IMR-90 (cell line): ENCODE results near the gene NACC1. TPM values are rescaled to one million over a fixed set of nuclear protein-coding genes. Genes with fewer than 3 reads are reported as not detected.

ENCODE experiments used
- ATAC-seq: fragments of 200-7000 bp; cut with Tn5 transposase; 2 replicates; pipeline ENCODE4 v1.9.1; 2020; ENCODE audit warnings: low read depth, mild to moderate bottlenecking, moderate library complexity
- BruUV-seq: library from RNA; stranded (reverse); fragments of 400-500 nt; replicated peaks from 2 replicates; lab custom pipeline; 2021; lab: Mats Ljungman, UMichigan
- CTCF ChIA-PET: fragments of 300-600 bp; formaldehyde crosslinking; extraction: SDS; loops from one replicate; lab custom pipeline; 2021; ENCODE audit warnings: antibody characterized with exemption; lab: Yijun Ruan, JAX
- POLR2A ChIA-PET: fragments of 300-600 bp; sonication (Branson Sonifier 250); formaldehyde crosslinking; loops from one replicate; lab custom pipeline; 2022; ENCODE audit warnings: antibody characterized with exemption; ENCODE audit not compliant: unreplicated experiment; lab: Charles Lee
- DNase-seq: peaks from one replicate; pipeline ENCODE4 v3.0.0; 2013
- H2AFZ ChIP-seq: replicated peaks from 2 replicates; pipeline ENCODE3; 2013; ENCODE audit warnings: low read length, mild to moderate bottlenecking; ENCODE audit not compliant: poor library complexity
- H2AK5ac ChIP-seq: 2 replicates; pipeline ENCODE4 v1.6.1; 2013; ENCODE audit warnings: low read depth, low read length, inconsistent platforms
- H2AK9ac ChIP-seq: replicated peaks from 2 replicates; pipeline ENCODE3; 2013; ENCODE audit warnings: mild to moderate bottlenecking, low read depth, low read length, moderate library complexity; ENCODE audit not compliant: poor library complexity
- H2BK120ac ChIP-seq: 2 replicates; pipeline ENCODE4 v1.6.1; 2013; ENCODE audit warnings: low read depth, low read length, inconsistent platforms
- H2BK15ac ChIP-seq: 3 replicates; pipeline ENCODE4 v1.6.1; 2013; ENCODE audit warnings: low read depth, low read length, inconsistent platforms
- H2BK20ac ChIP-seq: 2 replicates; pipeline ENCODE4 v1.6.1; 2013; ENCODE audit warnings: low read depth, mild to moderate bottlenecking, inconsistent platforms, low read length, moderate library complexity
- H2BK5ac ChIP-seq: 2 replicates; pipeline ENCODE4 v1.6.1; 2013; ENCODE audit warnings: mild to moderate bottlenecking, low read depth, low read length, inconsistent platforms; ENCODE audit not compliant: poor library complexity, severe bottlenecking
- H3K14ac ChIP-seq: replicated peaks from 2 replicates; pipeline ENCODE4 v1.6.1; 2013; ENCODE audit warnings: low read depth, low read length, inconsistent platforms
- H3K18ac ChIP-seq: 2 replicates; pipeline ENCODE4 v1.6.1; 2013; ENCODE audit warnings: low read depth, low read length, control low read depth
- H3K23ac ChIP-seq: 2 replicates; pipeline ENCODE4 v1.6.1; 2013; ENCODE audit warnings: low read depth, low read length, inconsistent platforms
- H3K27ac ChIP-seq: 2 replicates; pipeline ENCODE4 v1.5.1; 2013; ENCODE audit warnings: mild to moderate bottlenecking, control low read depth, low read length; ENCODE audit not compliant: insufficient read depth
- H3K27me3 ChIP-seq: 2 replicates; pipeline ENCODE4 v1.6.1; 2013; ENCODE audit warnings: low read length; ENCODE audit not compliant: control insufficient read depth, insufficient read depth
- H3K36me3 ChIP-seq: 2 replicates; pipeline ENCODE4 v1.6.1; 2013; ENCODE audit warnings: low read length, mixed read lengths; ENCODE audit not compliant: control insufficient read depth, insufficient read depth
- H3K4ac ChIP-seq: 2 replicates; pipeline ENCODE4 v1.6.1; 2013; ENCODE audit warnings: low read depth, low read length, inconsistent platforms
- H3K4me1 ChIP-seq: 2 replicates; pipeline ENCODE4 v1.6.1; 2013; ENCODE audit warnings: low read length, mixed read lengths; ENCODE audit not compliant: control insufficient read depth, insufficient read depth
- H3K4me2 ChIP-seq: 2 replicates; pipeline ENCODE4 v1.6.1; 2013; ENCODE audit warnings: low read depth, mild to moderate bottlenecking, control low read depth, low read length, moderate library complexity
- H3K4me3 ChIP-seq: 2 replicates; pipeline ENCODE4 v1.5.1; 2013; ENCODE audit warnings: low read depth, mild to moderate bottlenecking, control low read depth, low read length, moderate library complexity; ENCODE audit not compliant: insufficient read depth
- H3K56ac ChIP-seq: 2 replicates; pipeline ENCODE4 v1.6.1; 2013; ENCODE audit warnings: low read length, inconsistent platforms; ENCODE audit not compliant: insufficient read depth; ENCODE audit errors: extremely low read depth
- H3K79me1 ChIP-seq, 2 experiments: 2 replicates each; pipeline ENCODE4 v1.6.1; 2013; ENCODE audit warnings: low read length in 2 of 2, inconsistent platforms in 1 of 2, low read depth in 1 of 2
- H3K9ac ChIP-seq: 2 replicates; pipeline ENCODE4 v1.6.1; 2013; ENCODE audit warnings: low read depth, low read length, control low read depth
- H3K9me1 ChIP-seq: 2 replicates; pipeline ENCODE4 v1.6.1; 2013; ENCODE audit warnings: low read length, inconsistent platforms; ENCODE audit not compliant: insufficient read depth
- H3K9me3 ChIP-seq: 2 replicates; pipeline ENCODE4 v1.6.1; 2013; ENCODE audit warnings: low read length; ENCODE audit not compliant: control insufficient read depth, insufficient read depth
- H4K20me1 ChIP-seq: 2 replicates; pipeline ENCODE4 v1.6.1; 2013; ENCODE audit warnings: low read length, inconsistent platforms; ENCODE audit not compliant: insufficient read depth
- H4K5ac ChIP-seq: 2 replicates; pipeline ENCODE4 v1.6.1; 2013; ENCODE audit warnings: mild to moderate bottlenecking, low read depth, low read length, control low read depth
- H4K8ac ChIP-seq, 2 experiments: 2 replicates each; pipeline ENCODE4 v1.6.1; 2013; ENCODE audit warnings: low read depth in 2 of 2, low read length in 2 of 2, control low read depth in 1 of 2, inconsistent platforms in 1 of 2
- H4K91ac ChIP-seq: 2 replicates; pipeline ENCODE4 v1.6.1; 2013; ENCODE audit warnings: low read depth, low read length, inconsistent platforms; ENCODE audit not compliant: insufficient read depth
- BHLHE40 ChIP-seq: fragments of 150-350 bp; IDR thresholded peaks from 2 replicates; pipeline ENCODE4 v1.6.1; 2016; ENCODE audit warnings: mild to moderate bottlenecking, low read depth, low read length
- CEBPB ChIP-seq: IDR thresholded peaks from 2 replicates; pipeline ENCODE4 v1.6.1; 2012; ENCODE audit warnings: low read depth, low read length, improper control_type of control experiment
- FOS ChIP-seq: fragments of 150-350 bp; IDR thresholded peaks from 2 replicates; pipeline ENCODE4 v1.6.1; 2016; ENCODE audit warnings: low read depth, low read length
- MAFK ChIP-seq: IDR thresholded peaks from 2 replicates; pipeline ENCODE4 v1.6.1; 2012; ENCODE audit warnings: low read depth, low read length, improper control_type of control experiment
- MXI1 ChIP-seq: IDR thresholded peaks from 2 replicates; pipeline ENCODE4 v1.6.1; 2012; ENCODE audit warnings: low read depth, mild to moderate bottlenecking, low read length, moderate library complexity, borderline replicate concordance
- POLR2A ChIP-seq: IDR thresholded peaks from 2 replicates; pipeline ENCODE4 v1.6.1; 2012; ENCODE audit warnings: mild to moderate bottlenecking, low read depth, low read length
- RAD21 ChIP-seq: IDR thresholded peaks from 2 replicates; pipeline ENCODE4 v1.6.1; 2012; ENCODE audit warnings: low read length, improper control_type of control experiment
- RCOR1 ChIP-seq: IDR thresholded peaks from 2 replicates; pipeline ENCODE4 v1.6.1; 2012; ENCODE audit warnings: mild to moderate bottlenecking, low read length, improper control_type of control experiment; ENCODE audit not compliant: insufficient replicate concordance
- RFX5 ChIP-seq: IDR thresholded peaks from 2 replicates; pipeline ENCODE4 v1.8.0; 2012; ENCODE audit warnings: low read depth, mild to moderate bottlenecking, low read length, moderate library complexity
- SMC3 ChIP-seq: fragments of 150-350 bp; IDR thresholded peaks from 2 replicates; pipeline ENCODE4 v1.6.1; 2016; ENCODE audit warnings: low read depth, mild to moderate bottlenecking, antibody characterized with exemption, low read length, moderate library complexity
- WGBS, 2 experiments: methylation state at CpG; one replicate each; pipeline versions ENCODE4 v1.1.5 to v1.1.7; 2013; ENCODE audit warnings: missing lambda C conversion rate in 2 of 2; ENCODE audit not compliant: insufficient read length in 1 of 2; ENCODE audit errors: extremely low coverage in 2 of 2; 5-methylcytosine and 5-hydroxymethylcytosine counted together
- dilution Hi-C: fragments of 300-500 bp; cut with HindIII; formaldehyde crosslinking; loops from one replicate; pipeline ENCODE4 v1.14.3; 2018; ENCODE audit warnings: low sequenced_read_pairs; ENCODE audit not compliant: unreplicated experiment
- in situ Hi-C: fragments of 300-500 bp; cut with MboI; formaldehyde crosslinking; loops from 3 replicates; pipeline ENCODE4 v1.14.3; 2019; ENCODE audit warnings: low sequenced_read_pairs, inconsistent platforms, mixed read lengths
- intact Hi-C: fragments of 100-400 bp; cut with micrococcal nuclease; formaldehyde crosslinking; loops from 2 replicates; pipeline ENCODE4 v1.10.0; 2022
- polyA plus RNA-seq, 3 experiments: library from polyadenylated mRNA; depleted of rRNA; stranded (reverse); fragments of >200 nt; gene quantifications; 2 replicates each; pipeline ENCODE4 v1.2.3, GENCODE V29; 2012; ENCODE audit warnings: low replicate concordance in 1 of 3
- total RNA-seq: library from RNA; depleted of rRNA; stranded (reverse); fragments of >200 nt; gene quantifications from 2 replicates; pipeline ENCODE4 v1.2.3, GENCODE V29; 2012
- TF ChIP-seq, protein P1 (sequence below): conservative IDR thresholded peaks from 2 replicates; pipeline ENCODE4 v1.5.1; 2012; ENCODE audit warnings: mild to moderate bottlenecking, low read depth, low read length, improper control_type of control experiment
- TF ChIP-seq, protein P2 (sequence below): fragments of 150-350 bp; IDR thresholded peaks from 2 replicates; pipeline ENCODE4 v1.6.1; 2017; ENCODE audit warnings: mild to moderate bottlenecking, antibody characterized with exemption, low read length, low read depth
- TF ChIP-seq, protein P3 (sequence below): fragments of 150-350 bp; IDR thresholded peaks from 2 replicates; pipeline ENCODE4 v1.6.1; 2016; ENCODE audit warnings: low read depth, mild to moderate bottlenecking, low read length, moderate library complexity, borderline replicate concordance

Gene NACC1
- total and polyA plus RNA-seq, 2 of the 4 experiments (the other 2 are of a cell fraction) = 42.5 to 181 TPM

DNA sequence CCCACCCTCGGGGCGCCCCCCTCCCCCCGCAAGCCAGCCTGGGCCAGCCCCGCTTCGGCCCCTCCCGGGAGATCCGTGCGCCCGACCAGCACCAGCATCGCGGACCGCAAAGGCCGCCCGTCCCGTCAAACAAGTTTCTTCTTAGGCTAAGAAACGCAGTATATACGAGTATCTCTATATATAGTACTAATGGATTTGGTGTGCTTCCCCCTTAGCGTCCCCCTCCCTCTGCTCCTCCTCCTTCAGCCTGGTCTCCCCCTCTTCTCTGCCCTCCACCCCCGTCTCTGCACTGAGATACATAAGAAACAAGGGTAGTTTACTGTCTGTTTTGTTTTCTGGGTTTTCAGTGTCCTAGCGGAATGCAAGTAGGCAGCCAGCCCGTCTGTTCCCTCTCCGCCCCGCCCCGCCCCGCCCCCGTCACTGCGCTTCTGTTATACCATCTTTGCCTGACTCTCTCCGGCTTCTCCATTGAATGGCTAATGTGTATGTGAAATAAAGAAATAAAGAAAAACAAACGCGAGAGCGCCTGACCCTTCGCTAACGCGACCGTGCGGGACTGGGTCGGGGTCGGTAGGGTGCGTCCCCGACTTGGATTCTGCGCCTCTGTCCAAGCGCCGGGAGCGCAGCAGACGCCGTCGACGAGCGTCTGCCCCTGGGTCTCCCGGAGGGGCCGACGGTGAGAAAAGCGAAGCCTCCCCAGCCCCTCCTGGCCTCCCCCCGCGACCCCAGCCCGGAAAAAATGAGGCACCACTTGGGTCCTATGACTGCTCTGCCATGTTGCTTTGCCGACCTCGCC lies 19.6 kb upstream of the NACC1 start:
- TF ChIP-seq RAD21 (no peak), BHLHE40 (no peak), FOS (no peak), CEBPB (no peak), RFX5 (no peak), SMC3 (no peak), RCOR1 (no peak), MXI1 (no peak), POLR2A (no peak), MAFK (no peak)
- TF ChIP-seq, protein P1, sequence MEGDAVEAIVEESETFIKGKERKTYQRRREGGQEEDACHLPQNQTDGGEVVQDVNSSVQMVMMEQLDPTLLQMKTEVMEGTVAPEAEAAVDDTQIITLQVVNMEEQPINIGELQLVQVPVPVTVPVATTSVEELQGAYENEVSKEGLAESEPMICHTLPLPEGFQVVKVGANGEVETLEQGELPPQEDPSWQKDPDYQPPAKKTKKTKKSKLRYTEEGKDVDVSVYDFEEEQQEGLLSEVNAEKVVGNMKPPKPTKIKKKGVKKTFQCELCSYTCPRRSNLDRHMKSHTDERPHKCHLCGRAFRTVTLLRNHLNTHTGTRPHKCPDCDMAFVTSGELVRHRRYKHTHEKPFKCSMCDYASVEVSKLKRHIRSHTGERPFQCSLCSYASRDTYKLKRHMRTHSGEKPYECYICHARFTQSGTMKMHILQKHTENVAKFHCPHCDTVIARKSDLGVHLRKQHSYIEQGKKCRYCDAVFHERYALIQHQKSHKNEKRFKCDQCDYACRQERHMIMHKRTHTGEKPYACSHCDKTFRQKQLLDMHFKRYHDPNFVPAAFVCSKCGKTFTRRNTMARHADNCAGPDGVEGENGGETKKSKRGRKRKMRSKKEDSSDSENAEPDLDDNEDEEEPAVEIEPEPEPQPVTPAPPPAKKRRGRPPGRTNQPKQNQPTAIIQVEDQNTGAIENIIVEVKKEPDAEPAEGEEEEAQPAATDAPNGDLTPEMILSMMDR = no peak
- TF ChIP-seq, protein P2, sequence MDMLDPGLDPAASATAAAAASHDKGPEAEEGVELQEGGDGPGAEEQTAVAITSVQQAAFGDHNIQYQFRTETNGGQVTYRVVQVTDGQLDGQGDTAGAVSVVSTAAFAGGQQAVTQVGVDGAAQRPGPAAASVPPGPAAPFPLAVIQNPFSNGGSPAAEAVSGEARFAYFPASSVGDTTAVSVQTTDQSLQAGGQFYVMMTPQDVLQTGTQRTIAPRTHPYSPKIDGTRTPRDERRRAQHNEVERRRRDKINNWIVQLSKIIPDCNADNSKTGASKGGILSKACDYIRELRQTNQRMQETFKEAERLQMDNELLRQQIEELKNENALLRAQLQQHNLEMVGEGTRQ = no peak
- TF ChIP-seq, protein P3, sequence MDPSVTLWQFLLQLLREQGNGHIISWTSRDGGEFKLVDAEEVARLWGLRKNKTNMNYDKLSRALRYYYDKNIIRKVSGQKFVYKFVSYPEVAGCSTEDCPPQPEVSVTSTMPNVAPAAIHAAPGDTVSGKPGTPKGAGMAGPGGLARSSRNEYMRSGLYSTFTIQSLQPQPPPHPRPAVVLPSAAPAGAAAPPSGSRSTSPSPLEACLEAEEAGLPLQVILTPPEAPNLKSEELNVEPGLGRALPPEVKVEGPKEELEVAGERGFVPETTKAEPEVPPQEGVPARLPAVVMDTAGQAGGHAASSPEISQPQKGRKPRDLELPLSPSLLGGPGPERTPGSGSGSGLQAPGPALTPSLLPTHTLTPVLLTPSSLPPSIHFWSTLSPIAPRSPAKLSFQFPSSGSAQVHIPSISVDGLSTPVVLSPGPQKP = no peak
- Histone ChIP-seq H3K79me1 (peaks cover 0 to 17% of the 10 kb centered on the region in 2 experiments; a peak in 1 of 4 replicates), H2AFZ (no peak overlapping the region), H2BK5ac (no peak overlapping the region), H2BK20ac (no peak overlapping the region), H3K9ac (no peak overlapping the region), H4K8ac (no peak overlapping the region), H3K9me3 (no peaks in the 10 kb centered on the region), H4K91ac (no peak overlapping the region), H3K27ac (no peak overlapping the region), H3K36me3 (peaks cover 6% of the 10 kb centered on the region; the same call in 1 of the 2 replicates), H2AK9ac (no peak overlapping the region), H3K18ac (no peak overlapping the region), H3K4me2 (no peak overlapping the region), H3K27me3 (no peaks in the 10 kb centered on the region), H4K20me1 (peaks cover 6% of the 10 kb centered on the region), H2BK15ac (no peak overlapping the region), H3K9me1 (0 out of 2 replicates have a peak, but pooled peaks cover 4% of the 10 kb centered on the region), H4K5ac (no peak overlapping the region), H3K4me3 (no peak overlapping the region), H2BK120ac (no peak overlapping the region), H3K14ac (no peak overlapping the region), H3K4ac (no peak overlapping the region), H3K23ac (no peak overlapping the region), H3K4me1 (peaks cover 12% of the 10 kb centered on the region), H3K56ac (no peak overlapping the region), H2AK5ac (no peak overlapping the region)
- dilution Hi-C loops = no loop called here
- WGBS, 2 experiments = 39% methylated on average over 4 of the region's 58 CpGs; no CpG with 5 or more reads in 1 of the 2 experiments
- BruUV-seq = no TSS peak
- DNase-seq = no peak
- intact Hi-C loops = no loop called here
- in situ Hi-C loops = no loop called here
- ChIA-PET CTCF (no interaction called here), POLR2A (no interaction called here)
- no peak for ATAC-seq
